H1 (cell line): Measurements from ENCODE around the gene HS3ST3B1.

ENCODE experiments used
- ASH2L ChIP-seq: fragments of 200-600, 300-600 bp; sonication (generic); IDR thresholded peaks from one replicate; pipeline ENCODE4 v1.7.1; 2017; ENCODE audit warnings: low read length
- CBX8 ChIP-seq: fragments of 300-800, 300-1000 bp; sonication (generic); IDR thresholded peaks from 2 replicates; pipeline ENCODE4 v1.7.1; 2016; ENCODE audit warnings: low read depth, low read length, borderline replicate concordance
- CEBPB ChIP-seq: IDR thresholded peaks from 2 replicates; pipeline ENCODE4 v1.6.1; 2012; ENCODE audit warnings: low read depth, low read length
- CHD2 ChIP-seq: IDR thresholded peaks from 2 replicates; pipeline ENCODE4 v1.6.1; 2012; ENCODE audit warnings: low read length, improper control_type of control experiment
- GABPA ChIP-seq: IDR thresholded peaks from 2 replicates; pipeline ENCODE4 v1.6.1; 2011; ENCODE audit warnings: mild to moderate bottlenecking, low read length, moderate library complexity, borderline replicate concordance; ENCODE audit not compliant: insufficient read depth
- HDAC2 ChIP-seq, 2 experiments: fragments of 300-600 bp in 1 of 2; sonication (generic) in 1 of 2; IDR thresholded peaks; 2 replicates each; pipeline ENCODE4 v1.6.1; 2011 to 2012; ENCODE audit warnings: low read depth in 2 of 2, low read length in 2 of 2, mild to moderate bottlenecking in 2 of 2, moderate library complexity in 2 of 2, borderline replicate concordance in 1 of 2, inconsistent platforms in 1 of 2
- JUND ChIP-seq: IDR thresholded peaks from 2 replicates; pipeline ENCODE4 v1.6.1; 2011; ENCODE audit warnings: mild to moderate bottlenecking, improper control_type of control experiment, low read length
- MAFK ChIP-seq: IDR thresholded peaks from 2 replicates; pipeline ENCODE4 v1.6.1; 2012; ENCODE audit warnings: low read depth, mild to moderate bottlenecking, improper control_type of control experiment, low read length
- POLR2A ChIP-seq, 2 experiments: IDR thresholded peaks; 1 replicate in 1 of 2; 2 replicates in 1 of 2; pipeline ENCODE4 v1.6.1; 2011; ENCODE audit warnings: low read depth in 2 of 2, low read length in 2 of 2, mild to moderate bottlenecking in 2 of 2; ENCODE audit errors: control extremely low read depth in 1 of 2
- SP1 ChIP-seq: IDR thresholded peaks from 2 replicates; pipeline ENCODE4 v1.6.1; 2011; ENCODE audit warnings: low read depth, low read length
- TEAD4 ChIP-seq: IDR thresholded peaks from 2 replicates; pipeline ENCODE4 v1.6.1; 2012; ENCODE audit warnings: low read depth, low read length, inconsistent platforms, mixed read lengths
- TF ChIP-seq, protein P1 (sequence below), 3 experiments: IDR thresholded peaks; 1 replicate in 2 of 3; 2 replicates in 1 of 3; pipeline versions ENCODE4 v1.5.1 to v1.6.1; 2011; ENCODE audit warnings: low read length in 3 of 3, mild to moderate bottlenecking in 3 of 3, inconsistent platforms in 2 of 3, low read depth in 1 of 3, moderate library complexity in 1 of 3; ENCODE audit not compliant: insufficient read depth in 1 of 3; ENCODE audit errors: control extremely low read depth in 1 of 3
- TF ChIP-seq, protein P2 (sequence below): IDR thresholded peaks from 2 replicates; pipeline ENCODE4 v1.6.1; 2011; ENCODE audit warnings: low read length, improper control_type of control experiment

DNA sequence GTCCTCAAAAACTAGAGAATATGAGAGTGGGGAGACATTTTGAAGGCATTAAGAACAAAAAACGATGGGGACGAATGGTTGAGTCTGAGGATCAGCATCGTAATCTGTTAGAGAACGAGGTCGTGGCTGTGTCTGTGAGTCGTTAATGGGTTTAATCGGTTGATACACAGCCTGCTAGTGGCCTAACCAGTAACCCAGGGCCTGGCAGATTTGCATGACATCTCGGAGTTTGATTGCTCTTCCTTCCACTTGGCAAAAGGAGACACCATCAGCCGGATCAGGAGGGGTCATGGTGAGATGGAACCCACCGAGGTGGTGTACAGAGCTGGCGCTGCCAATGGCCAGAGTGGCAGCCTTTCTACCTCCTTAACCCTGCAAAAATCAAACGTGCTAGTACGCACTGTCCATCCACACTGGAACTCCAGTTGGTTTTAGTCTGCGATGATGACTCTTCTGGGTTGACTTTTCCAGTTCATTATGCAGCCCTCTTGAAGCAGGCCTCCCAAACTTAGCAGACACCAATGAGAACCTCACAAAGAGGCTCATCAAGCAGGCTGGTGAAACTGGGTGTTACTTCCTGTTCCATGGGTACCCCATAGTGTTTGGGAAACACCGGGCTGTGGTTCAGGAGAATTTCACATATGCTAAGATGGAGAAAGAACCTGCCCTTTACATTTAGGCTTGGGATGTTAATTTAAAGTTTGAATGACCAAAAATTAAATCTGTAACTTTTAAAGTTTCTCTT is 4.1 kb downstream of the HS3ST3B1 start:
- TF ChIP-seq JUND (no peak), GABPA (no peak), HDAC2 (IDR thresholded peaks at IDR 0.05; ENCODE audit: borderline replicate concordance in 1 of 2, low read depth in 2 of 2, low read length in 2 of 2) (no peak), ASH2L (no peak), CEBPB (no peak), MAFK (no peak), POLR2A (IDR thresholded peaks at IDR 0.05; ENCODE audit: control extremely low read depth in 1 of 2, low read depth in 2 of 2, low read length in 2 of 2) (no peak), CBX8 (no peak), CHD2 (no peak), SP1 (no peak), TEAD4 (no peak)
- TF ChIP-seq, protein P1, sequence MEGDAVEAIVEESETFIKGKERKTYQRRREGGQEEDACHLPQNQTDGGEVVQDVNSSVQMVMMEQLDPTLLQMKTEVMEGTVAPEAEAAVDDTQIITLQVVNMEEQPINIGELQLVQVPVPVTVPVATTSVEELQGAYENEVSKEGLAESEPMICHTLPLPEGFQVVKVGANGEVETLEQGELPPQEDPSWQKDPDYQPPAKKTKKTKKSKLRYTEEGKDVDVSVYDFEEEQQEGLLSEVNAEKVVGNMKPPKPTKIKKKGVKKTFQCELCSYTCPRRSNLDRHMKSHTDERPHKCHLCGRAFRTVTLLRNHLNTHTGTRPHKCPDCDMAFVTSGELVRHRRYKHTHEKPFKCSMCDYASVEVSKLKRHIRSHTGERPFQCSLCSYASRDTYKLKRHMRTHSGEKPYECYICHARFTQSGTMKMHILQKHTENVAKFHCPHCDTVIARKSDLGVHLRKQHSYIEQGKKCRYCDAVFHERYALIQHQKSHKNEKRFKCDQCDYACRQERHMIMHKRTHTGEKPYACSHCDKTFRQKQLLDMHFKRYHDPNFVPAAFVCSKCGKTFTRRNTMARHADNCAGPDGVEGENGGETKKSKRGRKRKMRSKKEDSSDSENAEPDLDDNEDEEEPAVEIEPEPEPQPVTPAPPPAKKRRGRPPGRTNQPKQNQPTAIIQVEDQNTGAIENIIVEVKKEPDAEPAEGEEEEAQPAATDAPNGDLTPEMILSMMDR (IDR thresholded peaks at IDR 0.05; ENCODE audit: control extremely low read depth in 1 of 3, insufficient read depth in 1 of 3, low read depth in 1 of 3, low read length in 3 of 3) = no peak
- TF ChIP-seq, protein P2, sequence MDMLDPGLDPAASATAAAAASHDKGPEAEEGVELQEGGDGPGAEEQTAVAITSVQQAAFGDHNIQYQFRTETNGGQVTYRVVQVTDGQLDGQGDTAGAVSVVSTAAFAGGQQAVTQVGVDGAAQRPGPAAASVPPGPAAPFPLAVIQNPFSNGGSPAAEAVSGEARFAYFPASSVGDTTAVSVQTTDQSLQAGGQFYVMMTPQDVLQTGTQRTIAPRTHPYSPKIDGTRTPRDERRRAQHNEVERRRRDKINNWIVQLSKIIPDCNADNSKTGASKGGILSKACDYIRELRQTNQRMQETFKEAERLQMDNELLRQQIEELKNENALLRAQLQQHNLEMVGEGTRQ = no peak
